Parathyroid adenoma (tissue), 2 donors: ENCODE measurements around the gene SNRPD3.

Source experiments
- H2AFZ ChIP-seq: fragments of 300-600 bp; sonication (generic); one replicate; pipeline ENCODE4 v1.7.0; 2017; ENCODE audit warnings: antibody characterized with exemption, mild to moderate bottlenecking
- H3K27ac ChIP-seq: fragments of 300-600 bp; sonication (generic); one replicate; pipeline ENCODE4 v1.7.0; 2017
- H3K27me3 ChIP-seq: fragments of 300-600 bp; sonication (generic); one replicate; pipeline ENCODE4 v1.7.0; 2017; ENCODE audit warnings: low read length; ENCODE audit not compliant: control insufficient read depth, insufficient read depth
- H3K36me3 ChIP-seq: fragments of 300-600 bp; sonication (generic); one replicate; pipeline ENCODE4 v1.7.0; 2017; ENCODE audit warnings: low read length; ENCODE audit not compliant: control insufficient read depth, insufficient read depth
- H3K4me1 ChIP-seq: fragments of 300-600 bp; sonication (generic); one replicate; pipeline ENCODE4 v1.7.0; 2017; ENCODE audit warnings: control low read depth
- H3K4me2 ChIP-seq: fragments of 300-600 bp; sonication (generic); one replicate; pipeline ENCODE4 v1.7.0; 2017; ENCODE audit warnings: low read length
- H3K4me3 ChIP-seq: fragments of 300-600 bp; sonication (generic); one replicate; pipeline ENCODE4 v1.7.0; 2017; ENCODE audit warnings: low read depth, low read length
- H3K79me2 ChIP-seq: fragments of 300-600 bp; sonication (generic); one replicate; pipeline ENCODE4 v1.7.0; 2017; ENCODE audit warnings: control low read depth
- H3K9ac ChIP-seq: fragments of 300-600 bp; sonication (generic); one replicate; pipeline ENCODE4 v1.7.0; 2017; ENCODE audit warnings: mild to moderate bottlenecking
- H3K9me3 ChIP-seq: fragments of 300-600 bp; sonication (generic); one replicate; pipeline ENCODE4 v1.7.0; 2017; ENCODE audit warnings: low read length; ENCODE audit not compliant: control insufficient read depth
- CTCF ChIP-seq: fragments of 300-600 bp; sonication (generic); IDR thresholded peaks from one replicate; pipeline ENCODE4 v1.7.0; 2017; ENCODE audit warnings: antibody characterized with exemption, mild to moderate bottlenecking
- donor health status: primary hyperparathyroidism.

The SNRPD3 gene

GRCh38 chr22:24565077-24565476 lies 9.3 kb downstream of the SNRPD3 start:
- H3K9me3 ChIP-seq = no peaks in the 10 kb centered on the region
- TF ChIP-seq CTCF = no peak
- no peak overlapping the region for H2AFZ ChIP-seq
- H3K4me1 ChIP-seq = no peaks in the 10 kb centered on the region
- H3K4me3 ChIP-seq = no peak overlapping the region
- no peak overlapping the region for H3K4me2 ChIP-seq
- H3K9ac ChIP-seq = no peak overlapping the region
- H3K79me2 ChIP-seq = peaks cover 12% of the 10 kb centered on the region
- H3K27me3 ChIP-seq = no peaks in the 10 kb centered on the region
- H3K36me3 ChIP-seq = no peaks in the 10 kb centered on the region
- H3K27ac ChIP-seq = no peak overlapping the region

DNA sequence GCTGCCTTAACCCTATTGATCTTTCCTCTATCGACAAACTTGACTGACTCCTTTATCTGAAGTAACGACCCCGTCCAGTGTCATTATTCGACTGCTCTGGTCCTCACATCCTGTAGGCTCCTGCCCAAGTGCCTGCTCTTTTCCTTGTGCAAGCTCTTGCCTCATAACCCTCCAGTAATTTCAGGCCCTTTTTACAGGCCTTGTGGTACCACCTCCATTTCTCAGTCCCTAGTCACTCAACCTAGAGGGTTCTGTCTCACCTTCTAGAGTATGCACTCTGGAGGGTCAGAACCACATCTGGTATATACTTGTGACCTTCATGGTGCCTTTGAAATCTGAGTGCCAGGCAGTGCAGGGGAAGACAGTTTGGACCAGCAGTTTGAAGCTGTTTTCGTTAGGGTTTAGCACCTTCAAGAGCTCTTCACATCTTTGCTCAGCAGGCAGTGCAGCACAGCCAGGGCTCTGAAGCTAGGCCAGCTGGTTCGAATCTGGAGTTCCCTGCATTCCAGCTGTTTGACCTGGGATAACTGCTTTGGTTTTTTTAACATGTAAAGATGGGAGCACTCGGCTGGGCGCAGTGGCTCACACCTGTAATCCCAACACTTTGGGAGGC lies 11.2 kb downstream of the SNRPD3 start:
- no peaks in the 10 kb centered on the region for H3K27me3 ChIP-seq
- H3K4me2 ChIP-seq = peak overlapping the region; percentile 22
- no peaks in the 10 kb centered on the region for H3K4me1 ChIP-seq
- no peaks in the 10 kb centered on the region for H3K36me3 ChIP-seq
- no peaks in the 10 kb centered on the region for H3K9me3 ChIP-seq
- H2AFZ ChIP-seq = no peak overlapping the region
- no peak overlapping the region for H3K27ac ChIP-seq
- TF ChIP-seq CTCF = no peak
- peaks cover 5% of the 10 kb centered on the region for H3K79me2 ChIP-seq
- H3K9ac ChIP-seq = no peak overlapping the region
- no peak overlapping the region for H3K4me3 ChIP-seq

DNA sequence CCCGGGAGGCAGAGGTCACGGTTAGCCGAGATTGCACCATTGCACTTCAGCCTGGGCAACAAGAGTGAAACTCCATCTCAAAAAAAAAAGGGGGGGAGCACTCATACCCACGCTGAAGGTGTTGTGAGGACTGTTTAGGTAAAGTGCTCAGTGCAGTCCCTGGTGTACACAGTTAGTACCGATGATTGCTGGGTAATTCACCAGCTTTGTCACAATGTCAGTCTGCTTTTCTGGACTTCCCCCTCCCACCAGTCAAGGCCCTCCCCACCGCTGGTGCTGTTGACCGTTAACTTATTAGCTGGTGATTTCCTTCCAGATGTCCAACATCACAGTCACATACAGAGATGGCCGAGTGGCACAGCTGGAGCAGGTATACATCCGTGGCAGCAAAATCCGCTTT lies 11.9 kb downstream of the SNRPD3 start:
- no peak overlapping the region for H3K4me3 ChIP-seq
- no peaks in the 10 kb centered on the region for H3K9me3 ChIP-seq
- H3K27me3 ChIP-seq = no peaks in the 10 kb centered on the region
- no peaks in the 10 kb centered on the region for H3K4me1 ChIP-seq
- TF ChIP-seq CTCF = no peak
- no peak overlapping the region for H3K9ac ChIP-seq
- no peaks in the 10 kb centered on the region for H3K36me3 ChIP-seq
- no peak overlapping the region for H3K4me2 ChIP-seq
- peaks cover 3% of the 10 kb centered on the region for H3K79me2 ChIP-seq
- H2AFZ ChIP-seq = no peak overlapping the region
- H3K27ac ChIP-seq = no peak overlapping the region

DNA sequence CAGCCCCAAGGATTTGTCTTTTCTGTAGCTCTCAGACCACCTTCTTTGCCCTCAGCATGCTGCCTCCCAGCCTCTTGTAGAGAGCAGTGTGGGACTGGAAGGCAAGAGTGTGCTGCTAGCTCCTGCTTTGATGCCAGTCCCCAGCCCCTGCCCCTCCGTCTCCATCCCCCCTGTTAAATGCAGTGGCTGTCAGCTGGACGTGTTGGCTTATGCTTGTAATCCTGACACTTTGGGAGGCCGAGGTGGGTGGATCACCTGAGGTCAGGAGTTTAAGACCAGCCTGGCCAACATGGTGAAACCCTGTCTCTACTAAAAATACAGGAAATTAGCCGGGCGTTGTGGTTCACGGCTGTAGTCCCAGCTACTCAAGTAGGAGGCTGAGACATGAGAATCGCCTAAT lies 15.5 kb downstream of the SNRPD3 start:
- H3K27ac ChIP-seq = no peak overlapping the region
- no peaks in the 10 kb centered on the region for H3K36me3 ChIP-seq

More for the DNA sequence above, 15.5 kb downstream of the SNRPD3 start:
- no peak overlapping the region for H2AFZ ChIP-seq
- no peak overlapping the region for H3K4me2 ChIP-seq
- H3K4me3 ChIP-seq = no peak overlapping the region
- no peaks in the 10 kb centered on the region for H3K4me1 ChIP-seq
- no peaks in the 10 kb centered on the region for H3K27me3 ChIP-seq
- no peak overlapping the region for H3K9ac ChIP-seq
- no peak for TF ChIP-seq CTCF
- no peaks in the 10 kb centered on the region for H3K79me2 ChIP-seq
- H3K9me3 ChIP-seq = no peaks in the 10 kb centered on the region
